Measurements from ENCODE around the gene INHBE.
"Not testable (repeated sequence)": the region's sequence is repeated elsewhere in the genome, so short reads cannot be mapped to it uniquely, and the experiment has no call there.

The INHBE gene

DNA sequence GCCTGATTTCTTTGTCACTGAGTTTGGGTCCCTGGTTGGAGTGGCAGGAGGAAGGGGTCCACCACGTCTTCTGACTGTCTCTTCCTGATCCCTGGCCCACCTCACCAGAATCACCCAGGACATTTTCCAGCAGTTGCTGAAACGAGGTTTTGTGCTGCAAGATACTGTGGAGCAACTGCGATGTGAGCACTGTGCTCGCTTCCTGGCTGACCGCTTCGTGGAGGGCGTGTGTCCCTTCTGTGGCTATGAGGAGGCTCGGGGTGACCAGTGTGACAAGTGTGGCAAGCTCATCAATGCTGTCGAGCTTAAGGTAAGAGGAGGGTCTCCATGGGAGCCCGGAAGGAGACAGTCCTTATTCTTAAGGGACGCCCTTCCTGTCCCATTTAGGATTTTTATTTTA lies 45.1 kb downstream of the INHBE start:
- DNase-seq: no peak

DNA sequence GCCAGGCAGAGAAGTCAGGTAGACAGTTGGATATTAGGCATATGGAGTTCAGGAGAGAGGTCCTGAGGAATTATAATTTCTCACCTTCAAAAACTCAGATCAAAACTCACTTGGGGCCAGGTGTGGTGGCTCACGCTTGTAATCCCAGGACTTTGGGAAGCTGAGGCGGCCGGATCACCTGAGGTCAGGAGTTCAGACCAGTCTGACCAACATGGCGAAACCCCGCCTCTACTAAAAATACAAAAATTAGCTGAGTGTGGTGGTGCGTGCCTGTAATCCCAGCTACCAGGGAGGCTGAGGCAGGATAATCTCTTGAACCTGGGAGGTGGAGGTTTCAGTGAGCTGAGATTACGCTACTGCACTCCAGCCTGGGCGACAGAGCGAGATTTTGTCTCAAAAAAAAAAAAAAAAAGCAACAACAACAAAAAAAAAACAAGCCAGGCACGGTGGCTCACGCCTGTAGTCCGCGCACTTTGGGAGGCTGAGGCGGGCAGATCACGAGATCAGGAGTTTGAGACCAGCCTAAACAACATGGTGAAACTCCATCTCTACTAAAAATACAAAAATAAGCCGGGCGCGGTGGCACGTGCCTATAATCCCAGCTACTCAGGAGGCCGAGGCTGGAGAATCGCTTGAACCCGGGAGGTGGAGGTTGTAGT lies 47.3 kb downstream of the INHBE start:
- not testable (repeated sequence) for DNase-seq

DNA sequence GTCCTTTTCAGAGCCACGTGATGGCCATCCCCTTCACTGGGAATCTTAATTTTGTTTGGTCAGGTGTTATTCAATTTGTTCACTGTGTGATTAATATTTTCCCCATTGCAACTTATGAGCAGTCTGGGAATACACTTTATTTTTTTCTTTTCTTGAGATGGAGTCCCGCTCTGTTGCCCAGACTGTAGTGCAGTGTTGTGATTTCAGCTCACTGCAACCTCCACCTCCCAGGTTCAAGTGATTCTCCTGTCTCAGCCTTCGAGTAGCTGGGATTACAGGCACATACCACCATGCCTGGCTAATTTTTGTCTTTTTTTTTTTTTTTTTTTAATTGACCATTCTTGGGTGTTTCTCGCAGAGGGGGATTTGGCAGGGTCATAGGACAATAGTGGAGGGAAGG lies 51.4 kb downstream of the INHBE start:
- DNase-seq: not testable (repeated sequence)

All from T1000 (cell line).